NT2/D1 (cell line): Measurements from ENCODE around the gene CSNK2A1.

ENCODE experiments used
- SUZ12 ChIP-seq: IDR thresholded peaks from 2 replicates; pipeline ENCODE4 v1.6.1; 2011; ENCODE audit not compliant: insufficient read length, insufficient read depth; ENCODE audit errors: extremely low read depth
- YY1 ChIP-seq: IDR thresholded peaks from 2 replicates; pipeline ENCODE4 v1.6.1; 2011; ENCODE audit not compliant: insufficient read length, insufficient read depth
- ZNF274 ChIP-seq: IDR thresholded peaks from 2 replicates; pipeline ENCODE4 v1.6.1; 2011; ENCODE audit warnings: mild to moderate bottlenecking, low read depth, low read length

GRCh38 chr20:427401-427800 is 116.2 kb downstream of the CSNK2A1 start:
- no peak for TF ChIP-seq YY1
- TF ChIP-seq ZNF274, result no peak
- no peak for TF ChIP-seq SUZ12
